ENCODE measurements around the gene RAB25.

RAB25 gene

GRCh38 chr1:156060937-156061636 lies at the start of gene RAB25:
TSS of gene RAB25 (plus strand) at chr1:156061160. CDS start at chr1:156061401, 241 bp downstream.
- no peaks in the 10 kb centered on the region for H3K9me3 ChIP-seq (ENCODE audit: control insufficient read depth, low read depth, low read length)
- H3K27ac ChIP-seq (ENCODE audit: low read length), result peak within 1 kb of the TSS; percentile 95
- peaks cover 23% of the 10 kb centered on the region for H3K4me1 ChIP-seq (ENCODE audit: control insufficient read depth, low read depth, low read length)
- no peaks in the 10 kb centered on the region for H3K27me3 ChIP-seq (ENCODE audit: control insufficient read depth, insufficient read depth, low read length)
- peaks cover 3% of the 10 kb centered on the region for H3K36me3 ChIP-seq (ENCODE audit: control insufficient read depth, low read depth, low read length)
- H3K9ac ChIP-seq (ENCODE audit: low read length), result peak within 1 kb of the TSS; percentile 61
- H3K4me3 ChIP-seq (ENCODE audit: low read length), result peak within 1 kb of the TSS; percentile 65

GRCh38 chr1:156012051-156012817 lies 48.7 kb upstream of the RAB25 start:
- H3K9me3 ChIP-seq (ENCODE audit: control insufficient read depth, low read depth, low read length), result no peaks in the 10 kb centered on the region
- H3K36me3 ChIP-seq (ENCODE audit: control insufficient read depth, low read depth, low read length), result peaks cover 64% of the 10 kb centered on the region
- H3K27me3 ChIP-seq (ENCODE audit: control insufficient read depth, insufficient read depth, low read length), result no peaks in the 10 kb centered on the region
- no peak overlapping the region for H3K9ac ChIP-seq (ENCODE audit: low read length)
- no peaks in the 10 kb centered on the region for H3K4me1 ChIP-seq (ENCODE audit: control insufficient read depth, low read depth, low read length)
- H3K4me3 ChIP-seq (ENCODE audit: low read length), result no peak overlapping the region
- no peak overlapping the region for H3K27ac ChIP-seq (ENCODE audit: low read length)

- Histone ChIP-seq H3K4me1 (ENCODE audit: control insufficient read depth, low read depth, low read length) (peaks cover 2% of the 10 kb centered on the region), H3K36me3 (ENCODE audit: control insufficient read depth, low read depth, low read length) (peaks cover 64% of the 10 kb centered on the region), H3K27me3 (ENCODE audit: control insufficient read depth, insufficient read depth, low read length) (no peaks in the 10 kb centered on the region), H3K27ac (ENCODE audit: low read length) (no peak overlapping the region), H3K9me3 (ENCODE audit: control insufficient read depth, low read depth, low read length) (no peaks in the 10 kb centered on the region), H3K4me3 (ENCODE audit: low read length) (no peak overlapping the region), H3K9ac (ENCODE audit: low read length) (no peak overlapping the region)
Observed at GRCh38 chr1:156014829-156015228, 46.1 kb upstream of the RAB25 start.

- H3K4me1 ChIP-seq (ENCODE audit: control insufficient read depth, low read depth, low read length), result peaks cover 5% of the 10 kb centered on the region
- H3K4me3 ChIP-seq (ENCODE audit: low read length), result peak overlapping the region; percentile 77
- no peaks in the 10 kb centered on the region for H3K9me3 ChIP-seq (ENCODE audit: control insufficient read depth, low read depth, low read length)
- no peak overlapping the region for H3K27ac ChIP-seq (ENCODE audit: low read length)
- H3K27me3 ChIP-seq (ENCODE audit: control insufficient read depth, insufficient read depth, low read length), result peaks cover 5% of the 10 kb centered on the region
- H3K36me3 ChIP-seq (ENCODE audit: control insufficient read depth, low read depth, low read length), result peaks cover 21% of the 10 kb centered on the region
- peak overlapping the region; percentile 69 for H3K9ac ChIP-seq (ENCODE audit: low read length)
Observed at GRCh38 chr1:156019946-156020292, 41.0 kb upstream of the RAB25 start.

- H3K4me1 ChIP-seq (ENCODE audit: control insufficient read depth, low read depth, low read length), result peaks cover 5% of the 10 kb centered on the region
- H3K27ac ChIP-seq (ENCODE audit: low read length), result no peak within 1 kb of the TSS
- no peaks in the 10 kb centered on the region for H3K9me3 ChIP-seq (ENCODE audit: control insufficient read depth, low read depth, low read length)
- peak within 1 kb of the TSS; percentile 69 for H3K9ac ChIP-seq (ENCODE audit: low read length)
- peaks cover 19% of the 10 kb centered on the region for H3K36me3 ChIP-seq (ENCODE audit: control insufficient read depth, low read depth, low read length)
- peaks cover 5% of the 10 kb centered on the region for H3K27me3 ChIP-seq (ENCODE audit: control insufficient read depth, insufficient read depth, low read length)
- peak within 1 kb of the TSS; percentile 77 for H3K4me3 ChIP-seq (ENCODE audit: low read length)
Observed at GRCh38 chr1:156020293-156021092, 40.5 kb upstream of the RAB25 start, which contains the start of gene SSR2. TSS of gene SSR2 (minus strand) at chr1:156020951. CDS start at chr1:156020167, 784 bp downstream.

- Histone ChIP-seq H3K9ac (ENCODE audit: low read length) (no peak overlapping the region), H3K9me3 (ENCODE audit: control insufficient read depth, low read depth, low read length) (no peaks in the 10 kb centered on the region), H3K4me3 (ENCODE audit: low read length) (peak overlapping the region; percentile 77), H3K4me1 (ENCODE audit: control insufficient read depth, low read depth, low read length) (peaks cover 5% of the 10 kb centered on the region), H3K27me3 (ENCODE audit: control insufficient read depth, insufficient read depth, low read length) (peaks cover 5% of the 10 kb centered on the region), H3K27ac (ENCODE audit: low read length) (no peak overlapping the region), H3K36me3 (ENCODE audit: control insufficient read depth, low read depth, low read length) (peaks cover 19% of the 10 kb centered on the region)
Observed at GRCh38 chr1:156021093-156021428, 39.9 kb upstream of the RAB25 start.

- H3K27me3 ChIP-seq (ENCODE audit: control insufficient read depth, insufficient read depth, low read length), result peaks cover 5% of the 10 kb centered on the region
- peaks cover 5% of the 10 kb centered on the region for H3K4me1 ChIP-seq (ENCODE audit: control insufficient read depth, low read depth, low read length)
- no peak overlapping the region for H3K27ac ChIP-seq (ENCODE audit: low read length)
- H3K4me3 ChIP-seq (ENCODE audit: low read length), result no peak overlapping the region
- H3K36me3 ChIP-seq (ENCODE audit: control insufficient read depth, low read depth, low read length), result peaks cover 14% of the 10 kb centered on the region
- no peak overlapping the region for H3K9ac ChIP-seq (ENCODE audit: low read length)
- H3K9me3 ChIP-seq (ENCODE audit: control insufficient read depth, low read depth, low read length), result no peaks in the 10 kb centered on the region
Observed at GRCh38 chr1:156021954-156022353, 39.0 kb upstream of the RAB25 start.

- H3K4me1 ChIP-seq (ENCODE audit: control insufficient read depth, low read depth, low read length), result peaks cover 3% of the 10 kb centered on the region
- H3K27ac ChIP-seq (ENCODE audit: low read length), result no peak overlapping the region
- no peaks in the 10 kb centered on the region for H3K36me3 ChIP-seq (ENCODE audit: control insufficient read depth, low read depth, low read length)
- no peaks in the 10 kb centered on the region for H3K9me3 ChIP-seq (ENCODE audit: control insufficient read depth, low read depth, low read length)
- H3K27me3 ChIP-seq (ENCODE audit: control insufficient read depth, insufficient read depth, low read length), result peaks cover 5% of the 10 kb centered on the region
- H3K9ac ChIP-seq (ENCODE audit: low read length), result no peak overlapping the region
- no peak overlapping the region for H3K4me3 ChIP-seq (ENCODE audit: low read length)
Observed at GRCh38 chr1:156024801-156025200, 36.2 kb upstream of the RAB25 start.

GRCh38 chr1:156025876-156026275 lies 35.1 kb upstream of the RAB25 start:
- H3K9ac ChIP-seq (ENCODE audit: low read length), result no peak overlapping the region

GRCh38 chr1:156026588-156026987 lies 34.4 kb upstream of the RAB25 start:
- Histone ChIP-seq H3K9ac (ENCODE audit: low read length) (no peak overlapping the region), H3K9me3 (ENCODE audit: control insufficient read depth, low read depth, low read length) (no peaks in the 10 kb centered on the region), H3K4me3 (ENCODE audit: low read length) (no peak overlapping the region), H3K36me3 (ENCODE audit: control insufficient read depth, low read depth, low read length) (no peaks in the 10 kb centered on the region), H3K27me3 (ENCODE audit: control insufficient read depth, insufficient read depth, low read length) (peaks cover 5% of the 10 kb centered on the region), H3K4me1 (ENCODE audit: control insufficient read depth, low read depth, low read length) (no peaks in the 10 kb centered on the region), H3K27ac (ENCODE audit: low read length) (no peak overlapping the region)

More at GRCh38 chr1:156025876-156026275, 35.1 kb upstream of the RAB25 start:
- no peak overlapping the region for H3K27ac ChIP-seq (ENCODE audit: low read length)
- no peaks in the 10 kb centered on the region for H3K9me3 ChIP-seq (ENCODE audit: control insufficient read depth, low read depth, low read length)
- H3K27me3 ChIP-seq (ENCODE audit: control insufficient read depth, insufficient read depth, low read length), result peaks cover 5% of the 10 kb centered on the region
- no peaks in the 10 kb centered on the region for H3K36me3 ChIP-seq (ENCODE audit: control insufficient read depth, low read depth, low read length)
- H3K4me3 ChIP-seq (ENCODE audit: low read length), result no peak overlapping the region
- H3K4me1 ChIP-seq (ENCODE audit: control insufficient read depth, low read depth, low read length), result no peaks in the 10 kb centered on the region

- Histone ChIP-seq H3K36me3 (ENCODE audit: control insufficient read depth, low read depth, low read length) (peaks cover 4% of the 10 kb centered on the region), H3K4me1 (ENCODE audit: control insufficient read depth, low read depth, low read length) (no peaks in the 10 kb centered on the region)
Observed at GRCh38 chr1:156033011-156033410, 27.9 kb upstream of the RAB25 start.

More at GRCh38 chr1:156033011-156033410, 27.9 kb upstream of the RAB25 start:
- H3K9me3 ChIP-seq (ENCODE audit: control insufficient read depth, low read depth, low read length), result no peaks in the 10 kb centered on the region
- no peak overlapping the region for H3K4me3 ChIP-seq (ENCODE audit: low read length)
- H3K27me3 ChIP-seq (ENCODE audit: control insufficient read depth, insufficient read depth, low read length), result no peaks in the 10 kb centered on the region
- H3K9ac ChIP-seq (ENCODE audit: low read length), result no peak overlapping the region
- H3K27ac ChIP-seq (ENCODE audit: low read length), result no peak overlapping the region

Data from iPS-18a (cell line).